ENCODE results near the gene ZCCHC7. TPM values are rescaled to one million over a fixed set of nuclear protein-coding genes. Genes with fewer than 3 reads are reported as not detected.
A peak's percentile ranks its signal among the peaks of the same experiment; 100 is the strongest.
"Not testable (repeated sequence)": the region's sequence is repeated elsewhere in the genome, so short reads cannot be mapped to it uniquely, and the experiment has no call there.

The ZCCHC7 gene
- total RNA-seq, 2 experiments from 2014 or later, result 22.3 to 24.5 TPM

DNA sequence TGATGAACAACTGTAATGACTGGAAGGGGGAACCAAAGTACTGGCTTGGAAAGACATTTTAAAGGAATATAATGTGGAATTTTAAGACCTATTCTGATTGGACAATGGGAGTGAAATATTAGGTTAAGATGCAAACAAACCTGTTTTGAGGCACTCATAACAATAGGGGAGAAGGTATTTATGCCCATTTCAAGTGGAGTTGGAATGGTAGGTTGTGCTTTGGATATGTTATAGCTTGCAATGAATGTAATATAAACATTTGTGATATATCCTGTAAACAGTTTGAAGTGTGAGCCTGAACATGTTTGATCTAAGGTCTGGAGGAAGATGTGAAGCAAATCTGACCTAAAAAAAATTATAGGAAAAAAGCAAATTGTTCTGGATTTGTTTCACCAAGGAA, 172.5 kb downstream of the ZCCHC7 start:
- ChIA-PET POLR2A (no interaction called here), CTCF (interaction anchor here (0.9 to 1.2 kb wide), 2 partner anchors 9 to 212 kb away, joined by 4 read pairs; no protein-coding TSS in a partner anchor)
- no peak for DNase-seq
- Mint-ChIP-seq H3K4me1 (ENCODE audit: low read depth) (peaks cover 52% of the 10 kb centered on the region), H3K36me3 (ENCODE audit: low read depth) (peaks cover 21% of the 10 kb centered on the region), H3K27me3 (ENCODE audit: low read depth) (no peaks in the 10 kb centered on the region), H3K27ac (no peak overlapping the region), H3K9me3 (ENCODE audit: insufficient read depth) (no peaks in the 10 kb centered on the region), H3K4me3 (no peak overlapping the region)
- no peak for ATAC-seq

DNA sequence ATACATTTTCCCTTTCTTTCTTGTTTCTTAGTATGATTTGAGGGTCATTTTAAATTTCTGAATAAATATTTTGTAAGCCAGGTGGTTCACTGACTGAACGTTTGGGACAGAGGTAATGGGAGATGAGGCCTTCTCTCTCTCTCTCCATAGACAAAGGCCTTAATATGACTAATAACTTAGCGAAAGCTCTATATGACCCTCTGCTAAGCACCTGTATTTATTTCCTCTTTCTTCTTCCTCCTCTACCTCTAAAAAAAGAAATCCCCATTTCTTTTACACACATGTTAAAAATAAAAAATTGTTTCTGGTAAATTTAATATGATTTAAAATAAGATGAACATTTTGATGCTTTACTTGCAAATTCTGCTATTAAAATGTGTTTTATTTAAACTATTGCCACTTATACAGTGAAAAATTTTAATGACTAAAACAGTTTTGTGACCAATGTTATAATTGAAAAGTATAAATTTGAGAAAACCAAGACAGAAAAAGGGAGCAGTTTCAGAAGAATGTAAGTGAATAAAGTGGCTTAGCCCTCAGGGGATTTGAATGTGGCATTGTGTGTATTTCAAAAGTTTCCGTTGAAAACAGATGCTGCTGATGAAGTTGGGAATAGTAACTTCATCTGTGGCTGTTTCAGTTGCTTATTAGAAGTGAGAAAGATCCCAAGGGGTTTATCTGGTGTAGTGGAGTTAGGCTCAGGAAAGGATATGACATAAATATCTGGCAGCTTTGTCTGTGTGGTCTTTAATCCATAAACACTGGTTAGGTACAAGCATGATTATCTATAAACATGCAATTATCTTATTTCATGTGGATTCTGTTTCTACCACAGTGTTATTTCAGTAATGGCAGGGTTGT, 173.5 kb downstream of the ZCCHC7 start:
- ATAC-seq (no peak), DNase-seq (no peak)
- Mint-ChIP-seq H3K36me3 (ENCODE audit: low read depth) (peaks cover 15% of the 10 kb centered on the region), H3K27ac (no peak overlapping the region), H3K4me3 (no peak overlapping the region), H3K9me3 (ENCODE audit: insufficient read depth) (no peaks in the 10 kb centered on the region), H3K4me1 (ENCODE audit: low read depth) (peaks cover 51% of the 10 kb centered on the region), H3K27me3 (ENCODE audit: low read depth) (no peaks in the 10 kb centered on the region)
- POLR2A ChIA-PET, result interaction anchor here (0.5 kb wide), 1 partner anchor 1531 kb away, joined by 4 read pairs; no protein-coding TSS in a partner anchor
- CTCF ChIA-PET, result interaction anchor here (0.9 to 1.2 kb wide), 2 partner anchors 8 to 213 kb away, joined by 4 read pairs; no protein-coding TSS in a partner anchor

DNA sequence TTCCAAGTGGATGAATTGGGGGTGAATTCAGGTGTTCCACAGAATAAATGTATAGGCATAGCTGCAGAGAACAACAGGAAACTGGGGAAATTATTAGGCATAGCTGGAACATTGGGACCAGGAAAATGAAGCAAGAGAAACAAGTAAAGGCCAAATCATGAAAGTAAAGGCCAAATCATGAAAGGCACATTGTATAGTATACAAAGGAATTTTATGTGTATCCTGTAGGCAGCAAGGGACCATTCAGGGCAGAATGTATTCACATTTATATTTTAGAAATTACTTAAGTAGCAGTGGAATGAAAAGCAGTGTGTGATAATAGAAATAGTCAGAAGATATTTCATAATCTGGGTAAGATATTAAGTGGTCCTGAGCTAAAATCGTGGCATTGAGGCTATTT, 174.8 kb downstream of the ZCCHC7 start:
- Mint-ChIP-seq H3K36me3 (ENCODE audit: low read depth) (peaks cover 14% of the 10 kb centered on the region), H3K4me1 (ENCODE audit: low read depth) (peaks cover 56% of the 10 kb centered on the region), H3K9me3 (ENCODE audit: insufficient read depth) (no peaks in the 10 kb centered on the region), H3K4me3 (no peak overlapping the region), H3K27me3 (ENCODE audit: low read depth) (no peaks in the 10 kb centered on the region), H3K27ac (no peak overlapping the region)
- CTCF ChIA-PET, result interaction anchor here (1.3 to 1.6 kb wide), 2 partner anchors 9 to 169 kb away, joined by 3 to 4 read pairs; no protein-coding TSS in a partner anchor
- POLR2A ChIA-PET, result no interaction called here
- no peak for ATAC-seq
- no peak for DNase-seq

DNA sequence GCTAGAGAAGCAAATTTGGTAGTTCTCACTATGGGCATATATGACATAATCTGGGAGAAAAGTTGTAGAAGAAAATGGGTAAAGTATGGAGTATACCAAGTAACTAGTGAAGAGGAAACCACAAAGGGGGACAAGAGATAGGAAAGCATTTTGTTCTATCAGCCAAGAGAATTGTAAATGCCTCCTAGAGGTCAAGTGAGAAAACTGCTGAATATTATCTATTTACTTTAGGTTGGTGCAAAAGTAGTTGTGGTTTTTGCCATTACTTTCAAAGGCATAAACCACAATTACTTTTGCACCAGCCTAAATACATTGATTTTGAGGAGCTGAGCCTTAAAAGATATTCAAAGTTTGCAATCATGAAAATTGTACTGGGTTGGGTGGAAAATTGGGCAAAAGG, 175.4 kb downstream of the ZCCHC7 start:
- no peaks in the 10 kb centered on the region for H3K9me3 Mint-ChIP-seq (ENCODE audit: insufficient read depth)
- ATAC-seq (peak; percentile 28), DNase-seq (no peak)
- POLR2A ChIA-PET, result no interaction called here
- CTCF ChIA-PET, result interaction anchor here (1.2 to 2.1 kb wide), 4 partner anchors 9 to 169 kb away, joined by 3 to 4 read pairs (median 4); no protein-coding TSS in a partner anchor
- H3K4me1 Mint-ChIP-seq (ENCODE audit: low read depth), result peaks cover 59% of the 10 kb centered on the region
- H3K27ac Mint-ChIP-seq, result no peak overlapping the region
- peaks cover 16% of the 10 kb centered on the region for H3K36me3 Mint-ChIP-seq (ENCODE audit: low read depth)
- H3K27me3 Mint-ChIP-seq (ENCODE audit: low read depth), result no peaks in the 10 kb centered on the region
- H3K4me3 Mint-ChIP-seq, result no peak overlapping the region

DNA sequence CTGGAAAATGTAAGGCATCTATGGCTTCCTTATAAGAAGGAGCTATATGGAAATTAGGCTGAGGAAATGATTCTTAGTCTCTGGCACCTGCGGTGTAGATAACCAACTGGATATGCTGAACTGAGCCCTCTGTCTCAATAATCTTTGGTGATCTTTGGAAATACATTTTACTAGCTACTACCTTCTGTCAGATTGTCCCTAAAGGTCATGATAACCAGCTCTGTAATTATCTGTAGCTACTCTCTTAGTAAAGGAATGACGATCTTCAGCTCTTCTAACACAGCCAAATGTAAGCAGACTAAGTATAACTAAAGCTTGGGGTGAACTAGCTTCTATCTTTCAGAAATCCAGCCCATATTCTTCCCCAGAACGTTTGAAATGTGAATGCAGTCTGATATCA, 177.2 kb downstream of the ZCCHC7 start:
- ATAC-seq, result no peak
- Mint-ChIP-seq H3K27me3 (ENCODE audit: low read depth) (no peaks in the 10 kb centered on the region), H3K27ac (no peak overlapping the region), H3K9me3 (ENCODE audit: insufficient read depth) (no peaks in the 10 kb centered on the region), H3K36me3 (ENCODE audit: low read depth) (peaks cover 23% of the 10 kb centered on the region), H3K4me1 (ENCODE audit: low read depth) (peaks cover 70% of the 10 kb centered on the region), H3K4me3 (no peak overlapping the region)
- CTCF ChIA-PET, result interaction anchor here (0.7 to 2.1 kb wide), 5 partner anchors 10 to 302 kb away, joined by 3 to 5 read pairs (median 4); no protein-coding TSS in a partner anchor
- POLR2A ChIA-PET, result no interaction called here
- DNase-seq, result no peak

DNA sequence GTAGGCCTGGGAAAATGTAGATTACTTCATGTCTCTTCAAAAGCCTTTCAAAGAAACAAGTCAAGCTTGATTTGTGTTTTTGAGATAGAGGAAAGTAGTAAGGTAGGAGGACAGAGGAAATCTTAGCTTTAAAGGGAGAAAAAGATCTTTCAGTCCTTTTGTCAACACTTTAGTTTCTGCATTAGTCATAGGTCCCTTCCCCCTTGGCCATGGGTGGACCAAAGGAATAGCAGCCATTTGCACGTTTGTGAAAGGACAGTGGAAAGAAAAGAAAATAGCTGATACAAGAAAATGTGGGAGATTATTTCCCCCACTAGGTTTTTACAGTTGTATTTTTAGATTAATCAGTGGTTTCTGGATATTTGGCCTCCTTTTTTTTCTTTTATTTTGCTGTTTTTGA, 180.2 kb downstream of the ZCCHC7 start:
- H3K9me3 Mint-ChIP-seq (ENCODE audit: insufficient read depth), result no peaks in the 10 kb centered on the region
- H3K4me1 Mint-ChIP-seq (ENCODE audit: low read depth), result peaks cover 69% of the 10 kb centered on the region
- DNase-seq, result no peak
- peak overlapping the region; percentile 91 for H3K27ac Mint-ChIP-seq
- POLR2A ChIA-PET, result interaction anchor here (1.2 to 2.4 kb wide), 2 partner anchors 180 to 221 kb away, joined by 4 to 14 read pairs; partner anchors contain the start of gene ZCCHC7
- CTCF ChIA-PET, result interaction anchor here (0.7 to 2.5 kb wide), 12 partner anchors 10 to 219 kb away, joined by 3 to 13 read pairs (median 3); no protein-coding TSS in a partner anchor
- H3K36me3 Mint-ChIP-seq (ENCODE audit: low read depth), result peaks cover 39% of the 10 kb centered on the region
- H3K27me3 Mint-ChIP-seq (ENCODE audit: low read depth), result no peaks in the 10 kb centered on the region
- H3K4me3 Mint-ChIP-seq, result no peak overlapping the region
- ATAC-seq, result no peak

DNA sequence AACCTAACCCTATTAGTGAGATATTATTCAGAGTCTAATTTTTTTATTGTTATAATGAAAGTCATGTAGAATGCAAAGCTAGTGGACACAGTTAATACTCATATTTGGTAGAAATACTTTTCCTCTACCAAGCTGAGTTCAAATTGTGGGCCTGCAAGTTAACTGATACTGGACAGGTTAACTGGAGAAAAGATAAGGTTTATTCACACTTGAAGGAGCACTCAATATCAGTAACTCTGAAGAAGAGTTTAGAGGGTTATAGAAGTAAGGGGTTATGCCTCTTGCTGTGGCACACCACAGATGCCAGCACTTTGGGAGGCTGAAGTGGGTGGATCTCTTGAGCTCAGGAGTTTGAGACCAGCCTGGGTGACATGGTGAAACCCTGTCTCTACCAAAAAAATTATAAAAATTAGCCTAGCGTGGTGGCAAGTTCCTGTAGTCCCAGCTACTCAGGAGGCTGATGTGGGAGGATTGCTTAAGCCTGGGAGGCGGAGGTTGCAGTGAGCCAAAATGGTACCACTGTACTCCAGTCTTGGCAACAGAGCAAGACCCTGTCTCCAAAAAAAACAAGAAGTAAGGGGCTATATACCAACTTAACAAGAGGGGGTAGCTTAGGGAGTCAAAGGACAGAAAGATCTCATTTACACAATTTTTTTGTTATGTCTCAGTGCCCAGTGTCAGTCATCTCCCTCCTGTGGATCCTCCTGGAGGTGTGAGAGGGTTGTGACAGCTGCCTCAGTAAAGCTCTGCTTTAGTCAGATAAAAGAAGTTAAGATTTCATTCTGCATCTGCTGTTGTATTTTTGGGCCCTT, 180.9 kb downstream of the ZCCHC7 start:
- H3K27ac Mint-ChIP-seq, result peak overlapping the region; percentile 91
- CTCF ChIA-PET, result interaction anchor here (0.7 to 2.5 kb wide), 18 partner anchors 8 to 220 kb away, joined by 3 to 13 read pairs (median 3); no protein-coding TSS in a partner anchor
- DNase-seq (no peak), ATAC-seq (no peak)
- H3K27me3 Mint-ChIP-seq (ENCODE audit: low read depth), result no peaks in the 10 kb centered on the region
- H3K4me1 Mint-ChIP-seq (ENCODE audit: low read depth), result peaks cover 63% of the 10 kb centered on the region
- H3K36me3 Mint-ChIP-seq (ENCODE audit: low read depth), result peaks cover 39% of the 10 kb centered on the region
- POLR2A ChIA-PET, result interaction anchor here (1.2 to 2.4 kb wide), 2 partner anchors 181 to 221 kb away, joined by 4 to 14 read pairs; partner anchors contain the start of gene ZCCHC7
- no peaks in the 10 kb centered on the region for H3K9me3 Mint-ChIP-seq (ENCODE audit: insufficient read depth)
- H3K4me3 Mint-ChIP-seq, result peak overlapping the region; percentile 69

DNA sequence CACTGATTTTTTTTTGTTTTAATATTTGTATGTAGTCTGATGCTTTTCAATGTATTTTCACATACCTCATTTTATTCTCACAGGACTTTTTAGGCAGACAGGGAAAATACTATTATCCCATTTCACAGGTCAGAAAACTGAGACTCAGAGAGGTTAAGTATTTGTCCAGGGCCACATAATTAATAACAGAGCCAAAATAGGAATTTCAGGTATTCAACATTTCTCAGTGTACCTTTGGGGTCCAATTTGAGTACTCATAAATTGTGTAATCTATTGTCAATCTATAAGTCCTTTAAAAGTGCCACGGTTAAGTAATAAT, 181.4 kb downstream of the ZCCHC7 start:
- H3K36me3 Mint-ChIP-seq (ENCODE audit: low read depth), result peaks cover 35% of the 10 kb centered on the region
- no peaks in the 10 kb centered on the region for H3K9me3 Mint-ChIP-seq (ENCODE audit: insufficient read depth)
- H3K27ac Mint-ChIP-seq, result peak overlapping the region; percentile 91
- no peak for DNase-seq
- peak overlapping the region; percentile 69 for H3K4me3 Mint-ChIP-seq
- CTCF ChIA-PET, result interaction anchor here (0.7 to 2.5 kb wide), 12 partner anchors 8 to 170 kb away, joined by 3 to 13 read pairs (median 3); no protein-coding TSS in a partner anchor
- no peak for ATAC-seq
- H3K27me3 Mint-ChIP-seq (ENCODE audit: low read depth), result no peaks in the 10 kb centered on the region
- peaks cover 59% of the 10 kb centered on the region for H3K4me1 Mint-ChIP-seq (ENCODE audit: low read depth)
- POLR2A ChIA-PET, result interaction anchor here (2.4 kb wide), 1 partner anchor 181 kb away, joined by 14 read pairs; the partner anchor contains the start of gene ZCCHC7

DNA sequence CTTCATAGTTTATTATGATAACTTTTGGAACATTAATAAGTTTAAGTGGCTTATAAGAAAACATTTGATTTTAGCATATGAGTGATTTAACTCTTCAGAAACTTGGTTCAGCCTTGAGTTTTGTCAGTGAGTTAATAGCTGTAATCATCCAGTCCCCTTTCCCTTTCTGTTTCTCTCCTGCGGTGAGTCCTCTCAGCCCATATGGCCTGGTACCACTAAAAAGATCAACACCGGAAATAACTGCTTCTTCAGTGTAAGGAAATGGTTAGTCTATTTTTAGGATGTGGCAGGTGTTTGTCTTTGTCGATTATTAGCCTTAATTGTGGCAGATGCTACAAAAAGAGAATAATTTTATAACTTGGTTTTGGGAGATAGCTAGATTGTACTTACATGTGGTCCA, 181.9 kb downstream of the ZCCHC7 start:
- POLR2A ChIA-PET, result interaction anchor here (0.6 to 2.4 kb wide), 2 partner anchors 61 to 182 kb away, joined by 3 to 14 read pairs; partner anchors contain the start of gene ZCCHC7
- no peaks in the 10 kb centered on the region for H3K27me3 Mint-ChIP-seq (ENCODE audit: low read depth)
- peak overlapping the region; percentile 91 for H3K27ac Mint-ChIP-seq
- peak; percentile 77 for DNase-seq
- CTCF ChIA-PET, result interaction anchor here (0.7 to 2.5 kb wide), 5 partner anchors 15 to 170 kb away, joined by 3 to 13 read pairs (median 3); no protein-coding TSS in a partner anchor
- no peaks in the 10 kb centered on the region for H3K9me3 Mint-ChIP-seq (ENCODE audit: insufficient read depth)
- peaks cover 37% of the 10 kb centered on the region for H3K36me3 Mint-ChIP-seq (ENCODE audit: low read depth)
- H3K4me1 Mint-ChIP-seq (ENCODE audit: low read depth), result peaks cover 59% of the 10 kb centered on the region
- peak overlapping the region; percentile 69 for H3K4me3 Mint-ChIP-seq
- ATAC-seq, result peak; percentile 96

DNA sequence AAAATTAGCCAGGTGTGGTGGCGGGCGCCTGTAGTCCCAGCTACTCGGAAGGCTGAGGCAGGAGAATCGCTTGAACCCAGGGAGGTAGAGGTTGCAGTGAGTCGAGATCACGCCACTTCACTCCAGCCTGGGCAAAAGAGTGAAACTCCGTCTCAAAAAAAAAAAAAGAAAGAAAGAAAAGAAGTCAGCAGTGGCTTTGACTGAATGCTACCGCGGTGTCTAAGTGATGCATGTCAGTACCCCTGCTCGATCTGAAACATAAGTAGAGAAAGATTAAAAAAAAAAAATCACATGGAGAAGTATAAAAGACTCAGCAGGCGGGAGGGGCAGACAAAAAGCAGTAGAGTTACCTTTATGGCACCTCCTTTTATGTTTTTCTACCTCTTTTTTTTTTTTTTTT, 182.9 kb downstream of the ZCCHC7 start:
- CTCF ChIA-PET; H3K4me3 Mint-ChIP-seq; H3K9me3 Mint-ChIP-seq (ENCODE audit: insufficient read depth); ATAC-seq; DNase-seq; H3K27me3 Mint-ChIP-seq (ENCODE audit: low read depth): not testable (repeated sequence)
- POLR2A ChIA-PET, result interaction anchor here (2.4 kb wide), 1 partner anchor 183 kb away, joined by 14 read pairs; the partner anchor contains the start of gene ZCCHC7
- H3K27ac Mint-ChIP-seq, result peak overlapping the region; percentile 91
- peaks cover 59% of the 10 kb centered on the region for H3K4me1 Mint-ChIP-seq (ENCODE audit: low read depth)
- peaks cover 37% of the 10 kb centered on the region for H3K36me3 Mint-ChIP-seq (ENCODE audit: low read depth)

DNA sequence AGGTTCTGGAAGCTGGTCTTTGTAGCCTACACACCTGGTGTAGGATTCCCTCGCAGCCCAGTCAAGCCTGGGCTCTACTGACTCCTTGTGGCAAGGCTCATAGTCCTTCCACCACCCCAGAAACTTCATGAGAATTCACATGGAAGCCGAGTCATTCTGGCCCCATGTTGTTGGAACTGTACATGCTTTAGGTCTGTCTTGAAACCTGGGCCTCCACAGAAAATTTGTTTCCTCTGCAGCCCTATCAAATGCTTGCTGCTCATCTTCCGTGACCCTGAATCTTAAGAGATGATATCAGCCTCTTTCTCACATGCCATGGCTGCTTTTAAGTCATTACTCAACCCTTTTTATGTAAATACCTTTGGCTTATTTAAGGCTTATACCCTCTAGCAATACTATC, 188.8 kb downstream of the ZCCHC7 start:
- Mint-ChIP-seq H3K4me3 (no peak overlapping the region), H3K4me1 (ENCODE audit: low read depth) (peaks cover 9% of the 10 kb centered on the region), H3K9me3 (ENCODE audit: insufficient read depth) (no peaks in the 10 kb centered on the region), H3K27ac (no peak overlapping the region), H3K36me3 (ENCODE audit: low read depth) (peaks cover 23% of the 10 kb centered on the region), H3K27me3 (ENCODE audit: low read depth) (no peaks in the 10 kb centered on the region)
- no peak for ATAC-seq
- ChIA-PET POLR2A (no interaction called here), CTCF (interaction anchor here (0.8 to 1.3 kb wide), 3 partner anchors 12 to 310 kb away, joined by 3 to 5 read pairs (median 3); no protein-coding TSS in a partner anchor)
- peak; percentile 31 for DNase-seq
